CD4-positive, alpha-beta T cell (primary cell): ENCODE measurements around the gene ZNF562. TPM values are rescaled to one million over a fixed set of nuclear protein-coding genes. Genes with fewer than 3 reads are reported as not detected.
"Not testable (repeated sequence)": the region's sequence is repeated elsewhere in the genome, so short reads cannot be mapped to it uniquely, and the experiment has no call there.

Experiments used
- ATAC-seq: fragments of 200-7000 bp; cut with Tn5 transposase; one replicate; pipeline ENCODE4 v1.10.0; 2022; ENCODE audit warnings: mild to moderate bottlenecking; ENCODE audit not compliant: poor library complexity
- CTCF ChIA-PET: fragments of 350-600 bp; sonication (Branson Sonifier 250); formaldehyde crosslinking; loops from one replicate; lab custom pipeline; 2021; ENCODE audit warnings: antibody characterized with exemption, inconsistent platforms; lab: Charles Lee
- POLR2A ChIA-PET: fragments of 350-600 bp; sonication (Branson Sonifier 250); formaldehyde crosslinking; loops from one replicate; lab custom pipeline; 2021; ENCODE audit warnings: antibody characterized with exemption, inconsistent platforms; lab: Charles Lee
- DNase-seq, 14 experiments: peaks; one replicate each; pipeline ENCODE4 v3.0.0-alpha.2; 2013 to 2020; ENCODE audit warnings: mixed read lengths in 2 of 14
- H3K27ac ChIP-seq, 2 donors: one replicate each; pipeline versions ENCODE4 v1.5.1 to v1.7.0; 2013; ENCODE audit warnings: low read length in 2 of 2, low read depth in 1 of 2, mild to moderate bottlenecking in 1 of 2
- H3K27me3 ChIP-seq, 2 experiments: 1 replicate in 1 of 2; 2 replicates in 1 of 2; pipeline versions ENCODE4 v1.6.1 to v1.7.0; 2013; ENCODE audit warnings: low read length in 2 of 2, control low read depth in 1 of 2, mild to moderate bottlenecking in 1 of 2, moderate library complexity in 1 of 2; ENCODE audit not compliant: insufficient read depth in 2 of 2, control insufficient read depth in 1 of 2
- H3K36me3 ChIP-seq: one replicate; pipeline ENCODE4 v1.6.1; 2013; ENCODE audit warnings: low read length, control low read depth; ENCODE audit not compliant: insufficient read depth
- H3K4me1 ChIP-seq: one replicate; pipeline ENCODE4 v1.6.1; 2013; ENCODE audit warnings: low read length, control low read depth; ENCODE audit not compliant: insufficient read depth
- H3K4me3 ChIP-seq: one replicate; pipeline ENCODE4 v1.5.1; 2013; ENCODE audit warnings: mild to moderate bottlenecking, low read length, moderate library complexity
- H3K9me3 ChIP-seq, 2 experiments: 1 replicate in 1 of 2; 2 replicates in 1 of 2; pipeline versions ENCODE4 v1.6.1 to v1.7.0; 2013; ENCODE audit warnings: low read length in 2 of 2, mild to moderate bottlenecking in 2 of 2, control low read depth in 1 of 2, moderate library complexity in 1 of 2; ENCODE audit not compliant: control insufficient read depth in 1 of 2, insufficient read depth in 1 of 2
- H3K27ac Mint-ChIP-seq: one replicate; pipeline ENCODE4 v1.8.0; 2020; ENCODE audit warnings: mixed read lengths
- H3K27me3 Mint-ChIP-seq: one replicate; pipeline ENCODE4 v1.8.0; 2021; ENCODE audit warnings: mixed read lengths
- H3K36me3 Mint-ChIP-seq: one replicate; pipeline ENCODE4 v1.8.0; 2021; ENCODE audit warnings: low read depth, mixed read lengths
- H3K4me1 Mint-ChIP-seq: one replicate; pipeline ENCODE4 v1.8.0; 2021; ENCODE audit warnings: low read depth, mixed read lengths
- H3K4me3 Mint-ChIP-seq: one replicate; pipeline ENCODE4 v1.8.0; 2020; ENCODE audit warnings: mild to moderate bottlenecking, mixed read lengths
- H3K9me3 Mint-ChIP-seq: one replicate; pipeline ENCODE4 v1.8.0; 2020; ENCODE audit warnings: mixed read lengths
- CTCF ChIP-seq: fragments of 200-600 bp; IDR thresholded peaks from one replicate; pipeline ENCODE4 v1.8.0; 2022; ENCODE audit warnings: antibody characterized with exemption, mild to moderate bottlenecking
- intact Hi-C, 2 experiments: fragments of 100-400 bp; cut with DNase I in 1 of 2; cut with micrococcal nuclease in 1 of 2; formaldehyde crosslinking; loops; one replicate each; pipeline versions ENCODE4 v1.15.1 to v1.9.0; 2023 to 2025; cut with DNase I, micrococcal nuclease
- total RNA-seq, 174 experiments: library from RNA in 2 of 174; stranded (reverse) in 2 of 174; gene quantifications; one replicate each; pipeline ENCODE4 v1.2.3 and lab custom pipeline; 2021 to 2026

The ZNF562 gene
- total RNA-seq, 2 experiments from 2014 or later, result 12.8 to 13.3 TPM

DNA sequence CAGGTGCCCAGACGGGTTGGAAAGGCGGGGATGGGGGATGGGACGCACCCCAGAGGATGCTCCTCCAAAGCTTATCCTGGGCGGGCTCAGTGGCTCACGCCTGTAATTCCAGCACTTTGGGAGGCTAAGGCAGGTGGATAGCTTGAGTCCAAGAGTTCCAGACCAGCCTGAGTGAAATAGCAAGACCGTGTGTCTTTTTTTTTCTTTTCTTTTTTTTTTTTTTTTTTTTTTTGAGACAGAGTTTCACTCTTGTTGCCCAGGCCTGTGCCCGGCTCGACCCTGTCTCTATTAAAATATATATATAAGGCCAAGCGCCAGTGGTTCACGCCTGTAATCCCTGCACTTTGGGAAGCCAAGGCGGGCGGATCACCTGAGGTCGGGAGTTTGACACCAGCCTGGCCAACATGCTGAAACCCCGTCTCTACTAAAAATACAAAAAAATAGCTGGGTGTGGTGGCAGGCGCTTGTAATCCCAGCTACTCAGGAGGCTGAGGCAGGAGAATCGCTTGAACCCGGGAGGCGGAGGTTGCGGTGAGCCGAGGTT, 530 bp upstream of the ZNF562 start:
- ATAC-seq (peak; percentile 77), DNase-seq (peak in 1 of 14 experiments; percentile 47)
- Mint-ChIP-seq H3K9me3 (peaks cover 17% of the 10 kb centered on the region), H3K27ac (peak overlapping the region; percentile 98), H3K4me1 (peaks cover 21% of the 10 kb centered on the region), H3K36me3 (peaks cover 49% of the 10 kb centered on the region), H3K4me3 (peak overlapping the region; percentile 99)
- H3K27me3 ChIP-seq, CTCF ChIA-PET, H3K27me3 Mint-ChIP-seq, H3K36me3 ChIP-seq: not testable (repeated sequence)
- POLR2A ChIA-PET, result interaction anchor here (0.8 to 1.1 kb wide), 2 partner anchors 93 to 144 kb away, joined by 3 to 5 read pairs; partner anchors contain the start of genes FBXL12 and ZNF846
- Histone ChIP-seq H3K4me1 (peaks cover 13% of the 10 kb centered on the region), H3K9me3 (peaks cover 29 to 31% of the 10 kb centered on the region in 2 experiments), H3K27ac (peak overlapping the region; percentile 81 to 83), H3K4me3 (peak overlapping the region; percentile 92)
- intact Hi-C loops, result loop anchor here (1.0 to 10.0 kb wide), 6 partner anchors 91 to 841 kb away; partner anchors contain the start of genes ZNF121 (in 2 of the 2), MBD3L1 (in 1 of the 2), ZNF558 (in 1 of the 2) and ZNF559 (in 1 of the 2)

- H3K27ac ChIP-seq, result peak overlapping the region; percentile 81 to 83
- intact Hi-C loops, result loop anchor here (1.0 to 10.0 kb wide), 7 partner anchors 52 to 839 kb away; partner anchors contain the start of genes ZNF121 (in 2 of the 2), ZNF561 (in 2 of the 2), MBD3L1 (in 1 of the 2) and ZNF558 (in 1 of the 2)
- TF ChIP-seq CTCF, result no peak
- Mint-ChIP-seq H3K27ac (peak overlapping the region; percentile 98), H3K36me3 (peaks cover 60% of the 10 kb centered on the region), H3K9me3 (peaks cover 21% of the 10 kb centered on the region), H3K4me3 (peak overlapping the region; percentile 99), H3K27me3 (no peaks in the 10 kb centered on the region), H3K4me1 (peaks cover 26% of the 10 kb centered on the region)
- DNase-seq (peak in 1 of 14 experiments; percentile 20), ATAC-seq (no peak)
- CTCF ChIA-PET, result no interaction called here
- peak overlapping the region; percentile 92 for H3K4me3 ChIP-seq
- H3K9me3 ChIP-seq, result peaks cover 30 to 40% of the 10 kb centered on the region in 2 experiments
- H3K4me1 ChIP-seq, result peaks cover 13% of the 10 kb centered on the region
- peaks cover 4% of the 10 kb centered on the region for H3K36me3 ChIP-seq
- H3K27me3 ChIP-seq, result no peaks in the 10 kb centered on the region
- POLR2A ChIA-PET, result interaction anchor here (1.0 kb wide), 1 partner anchor 95 kb away, joined by 3 read pairs; the partner anchor contains the start of gene ZNF846
Observed at GRCh38 chr19:9673912-9674662, 813 bp downstream of the ZNF562 start.

DNA sequence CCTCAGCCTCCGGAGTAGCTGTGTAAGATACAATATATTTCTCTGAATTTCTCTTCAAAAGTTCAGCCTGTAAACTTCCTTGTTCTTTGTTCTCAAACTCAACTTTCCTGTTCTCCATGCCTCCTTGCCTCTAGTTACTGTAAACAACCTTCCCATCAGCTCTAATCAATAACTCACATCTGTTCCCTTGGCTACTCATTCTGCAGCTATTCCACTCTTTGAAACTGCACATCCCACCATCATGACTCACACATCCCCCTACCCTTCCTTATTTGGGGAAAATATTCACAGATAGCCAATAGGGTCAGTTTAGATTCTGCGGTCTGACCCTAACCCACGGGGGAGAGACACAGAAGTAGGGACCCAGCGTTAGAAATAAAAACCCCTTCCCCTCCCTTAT, 2.0 kb downstream of the ZNF562 start:
- intact Hi-C loops, result loop anchor here (5.0 to 10.0 kb wide), 4 partner anchors 51 to 838 kb away; partner anchors contain the start of genes ZNF121 (in 2 of the 2), MBD3L1 (in 1 of the 2), ZNF558 (in 1 of the 2) and ZNF559 (in 1 of the 2)
- DNase-seq, result no peak
- peaks cover 35% of the 10 kb centered on the region for H3K4me1 Mint-ChIP-seq
- POLR2A ChIA-PET, result interaction anchor here (0.6 to 1.0 kb wide), 2 partner anchors 9 to 96 kb away, joined by 3 read pairs; partner anchors contain the start of gene ZNF846
- Histone ChIP-seq H3K27ac (no peak overlapping the region), H3K4me3 (no peak overlapping the region), H3K9me3 (peaks cover 40 to 41% of the 10 kb centered on the region in 2 experiments), H3K4me1 (peaks cover 13% of the 10 kb centered on the region), H3K36me3 (peaks cover 4% of the 10 kb centered on the region), H3K27me3 (no peaks in the 10 kb centered on the region)
- peaks cover 72% of the 10 kb centered on the region for H3K36me3 Mint-ChIP-seq
- H3K9me3 Mint-ChIP-seq, result peaks cover 25% of the 10 kb centered on the region
- H3K27ac Mint-ChIP-seq, result peak overlapping the region; percentile 37
- peak overlapping the region; percentile 67 for H3K4me3 Mint-ChIP-seq
- TF ChIP-seq CTCF, result no peak
- CTCF ChIA-PET, result no interaction called here
- ATAC-seq, result no peak
- H3K27me3 Mint-ChIP-seq, result no peaks in the 10 kb centered on the region
